WTC11 (cell line): ENCODE results near the gene C17orf67. TPM values are rescaled to one million over a fixed set of nuclear protein-coding genes. Genes with fewer than 3 reads are reported as not detected.

ENCODE experiments used
- ATAC-seq: fragments of 200-7000 bp; cut with Tn5 transposase; 2 replicates; pipeline ENCODE4 v1.10.0; 2021; ENCODE audit warnings: mild to moderate bottlenecking, moderate library complexity
- CTCF ChIA-PET: fragments of 300-600 bp; sonication (Branson Sonifier 250); formaldehyde crosslinking; loops from one replicate; lab custom pipeline; 2021; ENCODE audit warnings: antibody characterized with exemption; lab: Charles Lee
- POLR2A ChIA-PET: fragments of 350-600 bp; sonication (Branson Sonifier 250); formaldehyde crosslinking; loops from one replicate; lab custom pipeline; 2021; ENCODE audit warnings: antibody characterized with exemption; lab: Charles Lee
- DNase-seq: peaks from one replicate; pipeline ENCODE4 v3.0.0; 2021; ENCODE audit warnings: low spot score
- H3K27ac Mint-ChIP-seq: 2 replicates; pipeline ENCODE4 v1.8.0; 2021; ENCODE audit warnings: mixed read lengths
- H3K27me3 Mint-ChIP-seq: 2 replicates; pipeline ENCODE4 v1.8.0; 2021; ENCODE audit warnings: low read depth, mild to moderate bottlenecking, moderate library complexity, mixed read lengths
- H3K36me3 Mint-ChIP-seq: 2 replicates; pipeline ENCODE4 v1.8.0; 2021; ENCODE audit warnings: mixed read lengths
- H3K4me1 Mint-ChIP-seq: 2 replicates; pipeline ENCODE4 v1.8.0; 2022; ENCODE audit warnings: mixed read lengths
- H3K4me3 Mint-ChIP-seq: 2 replicates; pipeline ENCODE4 v1.8.0; 2021; ENCODE audit warnings: mild to moderate bottlenecking, moderate library complexity, mixed read lengths
- H3K9me3 Mint-ChIP-seq: 2 replicates; pipeline ENCODE4 v1.8.0; 2021; ENCODE audit warnings: mixed read lengths
- EMX1 ChIP-seq: fragments of 250-450 bp; sonication (Bioruptor Pico); IDR thresholded peaks from 2 replicates; pipeline ENCODE4 v1.8.0; 2021; ENCODE audit warnings: mild to moderate bottlenecking
- ETV6 ChIP-seq: sonication (generic); formaldehyde crosslinking; IDR thresholded peaks from 2 replicates; pipeline ENCODE4 v1.8.1; 2022; ENCODE audit warnings: mild to moderate bottlenecking, missing genetic modification reagents
- FOXJ3 ChIP-seq: sonication (generic); formaldehyde crosslinking; IDR thresholded peaks from 2 replicates; pipeline ENCODE4 v1.9.0; 2021; ENCODE audit warnings: missing genetic modification reagents, mild to moderate bottlenecking, borderline replicate concordance
- FOXP1 ChIP-seq: sonication (generic); formaldehyde crosslinking; IDR thresholded peaks from 2 replicates; pipeline ENCODE4 v1.8.0; 2022; ENCODE audit warnings: missing genetic modification reagents, mild to moderate bottlenecking, moderate library complexity, borderline replicate concordance
- GRHL2 ChIP-seq: fragments of 250-450 bp; sonication (Bioruptor Pico); IDR thresholded peaks from 2 replicates; pipeline ENCODE4 v1.8.0; 2022; ENCODE audit warnings: mild to moderate bottlenecking, moderate library complexity; ENCODE audit not compliant: insufficient replicate concordance, severe bottlenecking
- NR2C2 ChIP-seq: sonication (generic); formaldehyde crosslinking; IDR thresholded peaks from 2 replicates; pipeline ENCODE4 v1.8.0; 2022; ENCODE audit warnings: mild to moderate bottlenecking, missing genetic modification reagents
- OVOL2 ChIP-seq: fragments of 250-450 bp; sonication (Bioruptor Pico); IDR thresholded peaks from 2 replicates; pipeline ENCODE4 v1.9.0; 2021; ENCODE audit warnings: mild to moderate bottlenecking, borderline replicate concordance
- SMAD3 ChIP-seq: sonication (generic); formaldehyde crosslinking; IDR thresholded peaks from 2 replicates; pipeline ENCODE4 v1.8.0; 2022; ENCODE audit warnings: missing genetic modification reagents, mild to moderate bottlenecking, borderline replicate concordance
- TP53 ChIP-seq: sonication (generic); formaldehyde crosslinking; IDR thresholded peaks from 2 replicates; pipeline ENCODE4 v1.8.1; 2023; ENCODE audit warnings: mild to moderate bottlenecking, missing genetic modification reagents
- ZNF121 ChIP-seq: sonication (generic); formaldehyde crosslinking; IDR thresholded peaks from 2 replicates; pipeline ENCODE4 v1.8.0; 2023; ENCODE audit warnings: missing genetic modification reagents
- ZNF138 ChIP-seq: sonication (generic); formaldehyde crosslinking; conservative IDR thresholded peaks from 2 replicates; pipeline ENCODE4 v1.8.1; 2022; ENCODE audit warnings: mild to moderate bottlenecking, moderate library complexity, missing genetic modification reagents
- ZNF423 ChIP-seq: fragments of 250-450 bp; sonication (Bioruptor Pico); IDR thresholded peaks from 2 replicates; pipeline ENCODE4 v2.1.2; 2022; ENCODE audit warnings: mild to moderate bottlenecking, moderate library complexity
- ZNF671 ChIP-seq: fragments of 250-450 bp; sonication (Bioruptor Pico); IDR thresholded peaks from 2 replicates; pipeline ENCODE4 v1.8.0; 2021; ENCODE audit warnings: mild to moderate bottlenecking
- total RNA-seq: library from RNA; stranded (reverse); gene quantifications from 3 replicates; pipeline ENCODE4 v1.2.3, GENCODE V29; 2021
- TF ChIP-seq, protein P1 (sequence below): sonication (generic); formaldehyde crosslinking; IDR thresholded peaks from 2 replicates; pipeline ENCODE4 v1.8.0; 2022; ENCODE audit warnings: missing genetic modification reagents
- TF ChIP-seq, protein P2 (sequence below): sonication (generic); formaldehyde crosslinking; IDR thresholded peaks from 2 replicates; pipeline ENCODE4 v1.8.1; 2023; ENCODE audit warnings: mild to moderate bottlenecking, missing genetic modification reagents
- TF ChIP-seq, protein P3 (sequence below): sonication (generic); formaldehyde crosslinking; IDR thresholded peaks from 2 replicates; pipeline ENCODE4 v1.8.0; 2023; ENCODE audit warnings: missing genetic modification reagents, mild to moderate bottlenecking, borderline replicate concordance

The C17orf67 gene
- total RNA-seq, 1 experiment from 2014 or later = 3.3 TPM

DNA sequence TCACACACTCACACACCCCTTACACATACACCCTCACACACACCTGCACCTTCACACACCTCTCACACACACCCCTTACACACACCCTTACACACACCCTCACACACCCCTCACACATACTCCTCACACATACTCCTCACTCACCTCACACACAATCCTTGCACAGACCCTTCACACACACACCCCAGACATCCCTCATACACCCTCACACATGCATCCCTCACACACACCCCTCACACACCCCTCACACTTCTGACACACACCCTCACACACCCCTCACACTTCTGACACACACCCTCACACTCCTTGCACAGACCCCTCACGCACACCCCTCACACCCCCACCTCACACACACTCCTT lies 23.9 kb downstream of the C17orf67 start (continued):
- TF ChIP-seq, protein P1, sequence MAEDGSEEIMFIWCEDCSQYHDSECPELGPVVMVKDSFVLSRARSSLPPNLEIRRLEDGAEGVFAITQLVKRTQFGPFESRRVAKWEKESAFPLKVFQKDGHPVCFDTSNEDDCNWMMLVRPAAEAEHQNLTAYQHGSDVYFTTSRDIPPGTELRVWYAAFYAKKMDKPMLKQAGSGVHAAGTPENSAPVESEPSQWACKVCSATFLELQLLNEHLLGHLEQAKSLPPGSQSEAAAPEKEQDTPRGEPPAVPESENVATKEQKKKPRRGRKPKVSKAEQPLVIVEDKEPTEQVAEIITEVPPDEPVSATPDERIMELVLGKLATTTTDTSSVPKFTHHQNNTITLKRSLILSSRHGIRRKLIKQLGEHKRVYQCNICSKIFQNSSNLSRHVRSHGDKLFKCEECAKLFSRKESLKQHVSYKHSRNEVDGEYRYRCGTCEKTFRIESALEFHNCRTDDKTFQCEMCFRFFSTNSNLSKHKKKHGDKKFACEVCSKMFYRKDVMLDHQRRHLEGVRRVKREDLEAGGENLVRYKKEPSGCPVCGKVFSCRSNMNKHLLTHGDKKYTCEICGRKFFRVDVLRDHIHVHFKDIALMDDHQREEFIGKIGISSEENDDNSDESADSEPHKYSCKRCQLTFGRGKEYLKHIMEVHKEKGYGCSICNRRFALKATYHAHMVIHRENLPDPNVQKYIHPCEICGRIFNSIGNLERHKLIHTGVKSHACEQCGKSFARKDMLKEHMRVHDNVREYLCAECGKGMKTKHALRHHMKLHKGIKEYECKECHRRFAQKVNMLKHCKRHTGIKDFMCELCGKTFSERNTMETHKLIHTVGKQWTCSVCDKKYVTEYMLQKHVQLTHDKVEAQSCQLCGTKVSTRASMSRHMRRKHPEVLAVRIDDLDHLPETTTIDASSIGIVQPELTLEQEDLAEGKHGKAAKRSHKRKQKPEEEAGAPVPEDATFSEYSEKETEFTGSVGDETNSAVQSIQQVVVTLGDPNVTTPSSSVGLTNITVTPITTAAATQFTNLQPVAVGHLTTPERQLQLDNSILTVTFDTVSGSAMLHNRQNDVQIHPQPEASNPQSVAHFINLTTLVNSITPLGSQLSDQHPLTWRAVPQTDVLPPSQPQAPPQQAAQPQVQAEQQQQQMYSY (CRISPR knock-in tag) = no peak
- TF ChIP-seq FOXJ3 (no peak), EMX1 (no peak), ZNF121 (CRISPR knock-in tag) (no peak)
- TF ChIP-seq, protein P2, sequence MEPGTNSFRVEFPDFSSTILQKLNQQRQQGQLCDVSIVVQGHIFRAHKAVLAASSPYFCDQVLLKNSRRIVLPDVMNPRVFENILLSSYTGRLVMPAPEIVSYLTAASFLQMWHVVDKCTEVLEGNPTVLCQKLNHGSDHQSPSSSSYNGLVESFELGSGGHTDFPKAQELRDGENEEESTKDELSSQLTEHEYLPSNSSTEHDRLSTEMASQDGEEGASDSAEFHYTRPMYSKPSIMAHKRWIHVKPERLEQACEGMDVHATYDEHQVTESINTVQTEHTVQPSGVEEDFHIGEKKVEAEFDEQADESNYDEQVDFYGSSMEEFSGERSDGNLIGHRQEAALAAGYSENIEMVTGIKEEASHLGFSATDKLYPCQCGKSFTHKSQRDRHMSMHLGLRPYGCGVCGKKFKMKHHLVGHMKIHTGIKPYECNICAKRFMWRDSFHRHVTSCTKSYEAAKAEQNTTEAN (CRISPR knock-in tag) = no peak
- TF ChIP-seq, all 79 proteins: peak for 0

DNA sequence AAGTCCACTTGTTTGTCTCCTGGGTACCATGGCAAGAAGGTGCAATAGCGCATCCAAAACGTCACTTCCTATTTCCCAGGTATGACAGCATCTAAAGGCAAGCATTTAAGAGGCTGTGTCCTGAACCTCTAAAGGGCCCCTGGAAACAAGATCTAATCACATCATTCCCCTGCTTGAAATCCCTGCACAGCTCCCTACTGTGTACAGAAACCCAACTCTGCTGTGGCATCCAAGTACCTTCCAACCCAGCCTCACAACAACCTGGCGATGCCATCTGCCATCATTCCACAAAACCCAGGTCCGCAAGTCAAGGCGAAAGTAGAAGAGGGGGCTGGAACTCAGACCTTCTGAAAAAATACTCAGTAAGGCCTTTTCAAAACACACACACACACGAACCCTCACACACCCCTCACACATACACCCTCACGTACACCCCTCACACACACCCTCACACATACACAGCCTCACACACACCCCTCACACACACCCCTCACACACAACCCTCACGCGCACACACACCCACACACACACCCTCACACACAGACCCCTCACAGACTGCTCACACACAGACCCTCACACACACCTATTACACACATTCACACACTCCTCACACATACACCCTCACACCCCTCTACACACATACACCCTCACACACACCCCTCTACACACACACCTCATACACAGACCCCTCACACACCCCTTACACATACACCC lies 24.5 kb downstream of the C17orf67 start:
- no peaks in the 10 kb centered on the region for H3K27me3 Mint-ChIP-seq
- CTCF ChIA-PET = no interaction called here

DNA sequence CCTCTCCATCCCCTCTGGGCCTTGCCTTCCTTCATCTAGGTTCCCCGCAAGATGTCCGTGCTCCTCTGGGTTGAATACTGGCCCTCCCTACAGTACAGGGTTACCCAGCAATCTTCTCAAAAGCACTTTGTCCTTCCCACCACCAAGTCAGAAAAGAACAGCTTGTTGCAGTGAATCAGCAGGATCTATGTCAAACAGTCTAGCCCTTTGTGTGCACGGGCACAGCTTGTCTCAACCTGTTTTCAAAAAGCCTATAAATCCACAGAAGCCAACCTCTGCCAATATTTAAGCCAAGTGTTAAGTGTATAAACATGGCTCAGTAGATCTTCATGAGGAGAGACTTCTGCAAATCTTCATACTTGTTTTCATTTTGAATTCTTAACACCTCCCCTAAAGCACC lies 25.2 kb downstream of the C17orf67 start:
- H3K4me1 Mint-ChIP-seq = peaks cover 3% of the 10 kb centered on the region; the same call in 1 of the 2 replicates
- no peak overlapping the region for H3K4me3 Mint-ChIP-seq
- no peak overlapping the region for H3K27ac Mint-ChIP-seq
- no peaks in the 10 kb centered on the region for H3K27me3 Mint-ChIP-seq
- TF ChIP-seq FOXP1 (no peak), TP53 (CRISPR knock-in tag) (no peak), SMAD3 (no peak), ZNF671 (CRISPR knock-in tag) (no peak), ETV6 (CRISPR knock-in tag) (no peak), ZNF138 (CRISPR knock-in tag) (no peak)
- TF ChIP-seq, all 79 proteins: peak for 0
- ATAC-seq (no peak), DNase-seq (no peak)
- POLR2A ChIA-PET = no interaction called here
- Mint-ChIP-seq H3K9me3 (no peaks in the 10 kb centered on the region), H3K36me3 (0 out of 2 replicates have a peak, but pooled peaks cover 3% of the 10 kb centered on the region)
- CTCF ChIA-PET = no interaction called here

More for the DNA sequence above, 24.5 kb downstream of the C17orf67 start:
- Mint-ChIP-seq H3K27ac (no peak overlapping the region), H3K4me1 (peaks cover 3% of the 10 kb centered on the region; the same call in 1 of the 2 replicates), H3K4me3 (no peak overlapping the region), H3K9me3 (no peaks in the 10 kb centered on the region), H3K36me3 (0 out of 2 replicates have a peak, but pooled peaks cover 3% of the 10 kb centered on the region)
- POLR2A ChIA-PET = no interaction called here
- ATAC-seq = no peak
- TF ChIP-seq NR2C2 (CRISPR knock-in tag) = no peak
- no peak for TF ChIP-seq ZNF423 (CRISPR knock-in tag)
- TF ChIP-seq GRHL2 (CRISPR knock-in tag) = no peak
- TF ChIP-seq OVOL2 (CRISPR knock-in tag) = no peak
- TF ChIP-seq, protein P3, sequence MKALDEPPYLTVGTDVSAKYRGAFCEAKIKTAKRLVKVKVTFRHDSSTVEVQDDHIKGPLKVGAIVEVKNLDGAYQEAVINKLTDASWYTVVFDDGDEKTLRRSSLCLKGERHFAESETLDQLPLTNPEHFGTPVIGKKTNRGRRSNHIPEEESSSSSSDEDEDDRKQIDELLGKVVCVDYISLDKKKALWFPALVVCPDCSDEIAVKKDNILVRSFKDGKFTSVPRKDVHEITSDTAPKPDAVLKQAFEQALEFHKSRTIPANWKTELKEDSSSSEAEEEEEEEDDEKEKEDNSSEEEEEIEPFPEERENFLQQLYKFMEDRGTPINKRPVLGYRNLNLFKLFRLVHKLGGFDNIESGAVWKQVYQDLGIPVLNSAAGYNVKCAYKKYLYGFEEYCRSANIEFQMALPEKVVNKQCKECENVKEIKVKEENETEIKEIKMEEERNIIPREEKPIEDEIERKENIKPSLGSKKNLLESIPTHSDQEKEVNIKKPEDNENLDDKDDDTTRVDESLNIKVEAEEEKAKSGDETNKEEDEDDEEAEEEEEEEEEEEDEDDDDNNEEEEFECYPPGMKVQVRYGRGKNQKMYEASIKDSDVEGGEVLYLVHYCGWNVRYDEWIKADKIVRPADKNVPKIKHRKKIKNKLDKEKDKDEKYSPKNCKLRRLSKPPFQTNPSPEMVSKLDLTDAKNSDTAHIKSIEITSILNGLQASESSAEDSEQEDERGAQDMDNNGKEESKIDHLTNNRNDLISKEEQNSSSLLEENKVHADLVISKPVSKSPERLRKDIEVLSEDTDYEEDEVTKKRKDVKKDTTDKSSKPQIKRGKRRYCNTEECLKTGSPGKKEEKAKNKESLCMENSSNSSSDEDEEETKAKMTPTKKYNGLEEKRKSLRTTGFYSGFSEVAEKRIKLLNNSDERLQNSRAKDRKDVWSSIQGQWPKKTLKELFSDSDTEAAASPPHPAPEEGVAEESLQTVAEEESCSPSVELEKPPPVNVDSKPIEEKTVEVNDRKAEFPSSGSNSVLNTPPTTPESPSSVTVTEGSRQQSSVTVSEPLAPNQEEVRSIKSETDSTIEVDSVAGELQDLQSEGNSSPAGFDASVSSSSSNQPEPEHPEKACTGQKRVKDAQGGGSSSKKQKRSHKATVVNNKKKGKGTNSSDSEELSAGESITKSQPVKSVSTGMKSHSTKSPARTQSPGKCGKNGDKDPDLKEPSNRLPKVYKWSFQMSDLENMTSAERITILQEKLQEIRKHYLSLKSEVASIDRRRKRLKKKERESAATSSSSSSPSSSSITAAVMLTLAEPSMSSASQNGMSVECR = no peak
- no peak for DNase-seq
